Measurements from ENCODE around the gene RIMS4.

RIMS4 gene

DNA sequence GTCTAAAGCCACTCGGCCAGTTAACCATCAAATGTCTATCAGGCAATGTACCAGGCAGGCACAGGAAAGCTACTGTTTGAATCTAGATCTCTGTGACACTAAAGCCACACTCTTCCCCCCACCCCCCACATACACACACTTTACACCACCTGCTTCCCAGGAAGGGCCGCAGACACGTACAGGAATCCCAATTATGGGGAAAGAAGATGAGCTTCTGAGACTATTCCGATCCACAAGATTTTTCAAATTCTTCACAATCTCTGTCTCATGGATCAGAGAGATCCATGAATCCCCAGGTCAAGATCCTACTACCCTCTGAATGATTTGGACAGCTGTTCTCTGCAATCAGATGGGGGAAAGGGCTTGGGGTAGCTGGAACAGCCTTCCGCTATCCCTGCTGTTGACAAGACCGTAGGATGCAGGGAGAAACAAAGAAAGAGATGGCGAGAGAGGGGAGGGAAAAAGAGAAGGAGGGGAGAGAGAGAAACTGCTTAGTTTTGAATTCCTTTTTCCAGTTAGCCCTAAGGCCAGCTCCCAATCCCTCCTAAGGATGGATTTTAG is 25.4 kb upstream of the RIMS4 start:
- H3K36me3 ChIP-seq (replicated peaks; ENCODE audit: low read depth, low read length): no peaks in the 10 kb centered on the region
- no peaks in the 10 kb centered on the region for H3K9me3 ChIP-seq (ENCODE audit: insufficient read depth, low read length)
- no peak overlapping the region for H3K9ac ChIP-seq (ENCODE audit: low read length)
- H3K4me1 ChIP-seq (ENCODE audit: low read length): no peaks in the 10 kb centered on the region
- H3K27me3 ChIP-seq (ENCODE audit: low read depth, low read length): peaks cover 71% of the 10 kb centered on the region
- TF ChIP-seq, protein P1, sequence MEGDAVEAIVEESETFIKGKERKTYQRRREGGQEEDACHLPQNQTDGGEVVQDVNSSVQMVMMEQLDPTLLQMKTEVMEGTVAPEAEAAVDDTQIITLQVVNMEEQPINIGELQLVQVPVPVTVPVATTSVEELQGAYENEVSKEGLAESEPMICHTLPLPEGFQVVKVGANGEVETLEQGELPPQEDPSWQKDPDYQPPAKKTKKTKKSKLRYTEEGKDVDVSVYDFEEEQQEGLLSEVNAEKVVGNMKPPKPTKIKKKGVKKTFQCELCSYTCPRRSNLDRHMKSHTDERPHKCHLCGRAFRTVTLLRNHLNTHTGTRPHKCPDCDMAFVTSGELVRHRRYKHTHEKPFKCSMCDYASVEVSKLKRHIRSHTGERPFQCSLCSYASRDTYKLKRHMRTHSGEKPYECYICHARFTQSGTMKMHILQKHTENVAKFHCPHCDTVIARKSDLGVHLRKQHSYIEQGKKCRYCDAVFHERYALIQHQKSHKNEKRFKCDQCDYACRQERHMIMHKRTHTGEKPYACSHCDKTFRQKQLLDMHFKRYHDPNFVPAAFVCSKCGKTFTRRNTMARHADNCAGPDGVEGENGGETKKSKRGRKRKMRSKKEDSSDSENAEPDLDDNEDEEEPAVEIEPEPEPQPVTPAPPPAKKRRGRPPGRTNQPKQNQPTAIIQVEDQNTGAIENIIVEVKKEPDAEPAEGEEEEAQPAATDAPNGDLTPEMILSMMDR (IDR thresholded peaks at IDR 0.05; ENCODE audit: low read depth, low read length): no peak
- no peak for TF ChIP-seq EZH2phosphoT487 (IDR thresholded peaks at IDR 0.05; ENCODE audit: low read depth)
- no peak overlapping the region for H2AFZ ChIP-seq (ENCODE audit: low read depth, low read length)
- H3K4me3 ChIP-seq (ENCODE audit: low read length): no peak overlapping the region
- H3K79me2 ChIP-seq (ENCODE audit: low read length): no peaks in the 10 kb centered on the region
- no peaks in the 10 kb centered on the region; the same call in 1 of the 2 replicates for H4K20me1 ChIP-seq (ENCODE audit: insufficient read depth, low read length)
- H3K4me2 ChIP-seq (ENCODE audit: low read length): no peak overlapping the region
- no peak overlapping the region for H3K27ac ChIP-seq (ENCODE audit: low read length)

DNA sequence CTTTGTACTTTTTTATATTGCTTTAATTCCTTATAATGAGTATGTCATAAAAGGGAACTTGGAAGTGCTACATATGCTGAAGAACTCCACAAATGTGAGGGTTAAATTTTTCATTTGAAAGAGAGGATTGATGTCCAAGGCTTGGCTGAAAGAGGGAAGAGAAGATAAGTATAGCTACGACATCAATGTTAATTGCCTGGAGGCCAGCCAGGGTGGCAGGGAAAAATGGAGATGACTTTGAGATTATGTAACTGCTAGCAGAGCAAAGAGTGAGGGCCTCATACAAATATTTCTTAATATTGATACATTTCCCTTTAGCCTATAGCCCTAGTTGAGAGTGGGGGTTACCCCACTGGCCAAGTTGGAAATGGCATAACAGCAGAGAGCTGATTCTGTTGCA is 24.8 kb upstream of the RIMS4 start:
- peaks cover 71% of the 10 kb centered on the region for H3K27me3 ChIP-seq (ENCODE audit: low read depth, low read length)
- no peak overlapping the region for H3K9ac ChIP-seq (ENCODE audit: low read length)
- H4K20me1 ChIP-seq (ENCODE audit: insufficient read depth, low read length): no peaks in the 10 kb centered on the region; the same call in 1 of the 2 replicates
- no peaks in the 10 kb centered on the region for H3K36me3 ChIP-seq (replicated peaks; ENCODE audit: low read depth, low read length)
- no peak overlapping the region for H3K4me2 ChIP-seq (ENCODE audit: low read length)
- no peak for TF ChIP-seq EZH2phosphoT487 (IDR thresholded peaks at IDR 0.05; ENCODE audit: low read depth)
- TF ChIP-seq, protein P1 (IDR thresholded peaks at IDR 0.05; ENCODE audit: low read depth, low read length): no peak
- H2AFZ ChIP-seq (ENCODE audit: low read depth, low read length): no peak overlapping the region
- H3K9me3 ChIP-seq (ENCODE audit: insufficient read depth, low read length): no peaks in the 10 kb centered on the region
- no peaks in the 10 kb centered on the region for H3K79me2 ChIP-seq (ENCODE audit: low read length)
- H3K27ac ChIP-seq (ENCODE audit: low read length): no peak overlapping the region
- H3K4me1 ChIP-seq (ENCODE audit: low read length): no peaks in the 10 kb centered on the region
- H3K4me3 ChIP-seq (ENCODE audit: low read length): no peak overlapping the region

DNA sequence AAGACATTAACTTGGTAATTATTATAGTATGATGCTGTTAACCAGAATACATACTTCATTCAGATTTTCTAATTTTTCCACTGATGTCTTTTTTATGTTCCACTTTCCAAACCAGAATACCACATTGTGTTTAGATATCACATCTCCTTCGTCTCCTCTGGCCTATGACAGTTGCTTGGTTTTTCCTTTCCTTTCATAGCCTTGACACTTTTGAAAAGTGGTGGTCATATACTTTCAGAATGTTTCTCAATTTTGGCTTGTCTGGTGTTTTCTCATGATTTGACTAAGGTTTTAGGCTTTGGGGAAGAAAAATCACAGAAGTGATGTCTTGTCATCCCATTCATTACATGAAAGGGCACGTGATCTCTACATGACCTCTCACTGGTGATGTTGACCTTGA is 24.3 kb upstream of the RIMS4 start:
- no peaks in the 10 kb centered on the region for H3K79me2 ChIP-seq (ENCODE audit: low read length)
- H3K9ac ChIP-seq (ENCODE audit: low read length): no peak overlapping the region
- no peak overlapping the region for H3K27ac ChIP-seq (ENCODE audit: low read length)
- no peaks in the 10 kb centered on the region for H3K9me3 ChIP-seq (ENCODE audit: insufficient read depth, low read length)
- H3K4me3 ChIP-seq (ENCODE audit: low read length): no peak overlapping the region
- H3K4me2 ChIP-seq (ENCODE audit: low read length): no peak overlapping the region
- TF ChIP-seq EZH2phosphoT487 (IDR thresholded peaks at IDR 0.05; ENCODE audit: low read depth): no peak
- TF ChIP-seq, protein P1 (IDR thresholded peaks at IDR 0.05; ENCODE audit: low read depth, low read length): no peak
- H3K36me3 ChIP-seq (replicated peaks; ENCODE audit: low read depth, low read length): no peaks in the 10 kb centered on the region
- no peak overlapping the region for H2AFZ ChIP-seq (ENCODE audit: low read depth, low read length)
- peaks cover 75% of the 10 kb centered on the region for H3K27me3 ChIP-seq (ENCODE audit: low read depth, low read length)
- no peaks in the 10 kb centered on the region for H3K4me1 ChIP-seq (ENCODE audit: low read length)
- H4K20me1 ChIP-seq (ENCODE audit: insufficient read depth, low read length): no peaks in the 10 kb centered on the region; the same call in 1 of the 2 replicates

DNA sequence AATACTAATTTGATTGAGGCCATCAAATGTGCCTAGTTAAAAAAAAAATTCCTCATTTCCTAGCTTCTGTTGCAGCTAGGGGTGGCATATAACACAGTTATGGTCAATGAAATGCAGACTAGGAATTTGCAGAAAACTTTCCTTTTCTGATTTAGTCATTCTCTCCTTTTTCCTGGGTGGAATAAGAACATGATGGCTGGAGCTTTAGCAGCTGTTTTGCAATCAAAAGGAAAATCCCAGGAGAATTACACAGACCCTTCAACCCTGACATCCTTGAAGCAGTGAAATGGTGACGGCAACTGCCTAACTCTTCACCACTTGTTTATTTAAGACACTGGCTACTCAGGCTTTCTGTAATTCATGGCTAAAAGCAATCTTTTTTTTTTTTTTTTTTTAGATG is 23.1 kb upstream of the RIMS4 start:
- H3K9me3 ChIP-seq (ENCODE audit: insufficient read depth, low read length): no peaks in the 10 kb centered on the region
- H3K27me3 ChIP-seq (ENCODE audit: low read depth, low read length): peaks cover 82% of the 10 kb centered on the region
- TF ChIP-seq, protein P1 (IDR thresholded peaks at IDR 0.05; ENCODE audit: low read depth, low read length): no peak
- TF ChIP-seq EZH2phosphoT487 (IDR thresholded peaks at IDR 0.05; ENCODE audit: low read depth): no peak
- H3K4me3 ChIP-seq (ENCODE audit: low read length): no peak overlapping the region
- no peaks in the 10 kb centered on the region for H3K79me2 ChIP-seq (ENCODE audit: low read length)
- H3K36me3 ChIP-seq (replicated peaks; ENCODE audit: low read depth, low read length): no peaks in the 10 kb centered on the region
- H4K20me1 ChIP-seq (ENCODE audit: insufficient read depth, low read length): no peaks in the 10 kb centered on the region; the same call in 1 of the 2 replicates
- H3K27ac ChIP-seq (ENCODE audit: low read length): no peak overlapping the region
- no peak overlapping the region for H2AFZ ChIP-seq (ENCODE audit: low read depth, low read length)
- H3K9ac ChIP-seq (ENCODE audit: low read length): no peak overlapping the region
- no peak overlapping the region for H3K4me2 ChIP-seq (ENCODE audit: low read length)
- no peaks in the 10 kb centered on the region for H3K4me1 ChIP-seq (ENCODE audit: low read length)

Measured in OCI-LY3 (cell line).